KMS-11 (cell line): ENCODE results near the gene WFIKKN1.

Experiments
- H2AFZ ChIP-seq: fragments of 200-600 bp; sonication (generic); 2 replicates; pipeline ENCODE4 v1.6.1; 2016; ENCODE audit warnings: antibody characterized with exemption, mixed run types, low read depth
- H3K27ac ChIP-seq: fragments of 200-600 bp; sonication (generic); 2 replicates; pipeline ENCODE4 v1.6.1; 2016; ENCODE audit warnings: mild to moderate bottlenecking, mixed run types
- H3K27me3 ChIP-seq: fragments of 200-600 bp; sonication (generic); 2 replicates; pipeline ENCODE4 v1.6.1; 2017; ENCODE audit warnings: mild to moderate bottlenecking, low read depth, mixed run types, moderate library complexity; ENCODE audit not compliant: insufficient read depth
- H3K36me3 ChIP-seq: fragments of 200-600 bp; sonication (generic); 2 replicates; pipeline ENCODE4 v1.6.1; 2017; ENCODE audit warnings: mild to moderate bottlenecking, mixed run types; ENCODE audit not compliant: insufficient read depth
- H3K4me1 ChIP-seq: fragments of 200-600 bp; sonication (generic); 2 replicates; pipeline ENCODE4 v1.6.1; 2016; ENCODE audit warnings: mild to moderate bottlenecking, low read depth, mixed run types; ENCODE audit not compliant: poor library complexity, severe bottlenecking
- H3K4me2 ChIP-seq: fragments of 200-600 bp; sonication (generic); 2 replicates; pipeline ENCODE4 v1.7.0; 2016; ENCODE audit warnings: mild to moderate bottlenecking, mixed run types
- H3K4me3 ChIP-seq: fragments of 200-600 bp; sonication (generic); IDR thresholded peaks from 2 replicates; pipeline ENCODE4 v1.6.1; 2017; ENCODE audit warnings: low read depth, low read length, mixed read lengths; ENCODE audit not compliant: insufficient read depth
- H3K79me2 ChIP-seq: fragments of 200-600 bp; sonication (generic); 2 replicates; pipeline ENCODE4 v1.6.1; 2016; ENCODE audit warnings: low read depth, mixed run types; ENCODE audit not compliant: insufficient read depth
- H3K9ac ChIP-seq: fragments of 200-600 bp; sonication (generic); 2 replicates; pipeline ENCODE4 v1.6.1; 2016; ENCODE audit warnings: mild to moderate bottlenecking, mixed run types
- H4K20me1 ChIP-seq: fragments of 200-600 bp; sonication (generic); 2 replicates; pipeline ENCODE4 v1.6.1; 2016; ENCODE audit warnings: mild to moderate bottlenecking, mixed run types; ENCODE audit not compliant: insufficient read depth
- CTCF ChIP-seq: fragments of 200-600 bp; sonication (generic); conservative IDR thresholded peaks from 2 replicates; pipeline ENCODE4 v1.6.1; 2017; ENCODE audit warnings: low read depth, mild to moderate bottlenecking, antibody characterized with exemption, low read length, moderate library complexity, mixed read lengths

The WFIKKN1 gene

DNA sequence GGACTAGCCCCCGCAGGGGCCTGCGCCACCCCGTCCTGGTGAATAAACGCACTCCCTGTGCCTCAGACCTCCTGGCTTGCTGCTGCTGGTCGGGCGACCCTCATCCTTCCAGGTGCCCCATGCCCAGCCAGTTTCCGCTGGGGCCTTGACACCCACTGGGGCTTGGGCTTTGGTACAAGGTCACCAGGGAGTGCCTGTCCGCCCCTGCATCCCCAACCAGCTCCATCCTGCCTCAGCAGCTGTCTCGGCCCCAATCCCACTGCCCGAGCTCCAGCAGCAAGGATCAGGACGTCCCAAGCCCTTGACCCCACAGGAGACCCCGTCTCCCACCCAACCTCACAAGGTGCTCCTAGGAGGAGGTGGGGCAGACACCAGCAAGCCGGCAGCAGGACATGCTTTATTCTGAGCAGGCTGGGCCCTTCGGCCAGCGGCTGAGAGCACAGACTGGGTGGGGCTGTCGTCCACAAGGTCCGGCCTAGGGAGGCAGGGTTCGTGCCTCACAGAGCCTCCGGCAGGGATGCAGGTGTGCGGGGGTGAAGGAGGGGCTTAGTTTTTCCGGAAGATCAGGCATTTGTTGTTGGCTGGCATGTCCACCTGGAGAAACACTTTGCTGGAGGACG is 3.4 kb downstream of the WFIKKN1 start:
- Histone ChIP-seq H3K4me2 (no peak overlapping the region), H2AFZ (no peak overlapping the region), H3K4me3 (no peak overlapping the region), H3K79me2 (peaks cover 12% of the 10 kb centered on the region; the same call in 1 of the 2 replicates), H3K4me1 (peaks cover 9% of the 10 kb centered on the region), H3K36me3 (no peaks in the 10 kb centered on the region; the same call in 1 of the 2 replicates), H3K27ac (no peak overlapping the region), H3K27me3 (no peaks in the 10 kb centered on the region), H4K20me1 (no peaks in the 10 kb centered on the region), H3K9ac (no peak overlapping the region)
- TF ChIP-seq CTCF: no peak

- peak overlapping the region; percentile 97 for H3K4me2 ChIP-seq
- no peaks in the 10 kb centered on the region for H3K27me3 ChIP-seq
- H3K79me2 ChIP-seq: peaks cover 12% of the 10 kb centered on the region; the same call in 1 of the 2 replicates
- no peak for TF ChIP-seq CTCF
- H3K4me3 ChIP-seq: no peak overlapping the region
- no peak overlapping the region for H3K27ac ChIP-seq
- no peaks in the 10 kb centered on the region; the same call in 1 of the 2 replicates for H3K36me3 ChIP-seq
- peaks cover 9% of the 10 kb centered on the region for H3K4me1 ChIP-seq
- H3K9ac ChIP-seq: peak overlapping the region; percentile 81; the same call in 1 of the 2 replicates
- H4K20me1 ChIP-seq: no peaks in the 10 kb centered on the region
- no peak overlapping the region for H2AFZ ChIP-seq
These were observed 4.2 kb downstream of the WFIKKN1 start for GRCh38 chr16:634996-635395.

DNA sequence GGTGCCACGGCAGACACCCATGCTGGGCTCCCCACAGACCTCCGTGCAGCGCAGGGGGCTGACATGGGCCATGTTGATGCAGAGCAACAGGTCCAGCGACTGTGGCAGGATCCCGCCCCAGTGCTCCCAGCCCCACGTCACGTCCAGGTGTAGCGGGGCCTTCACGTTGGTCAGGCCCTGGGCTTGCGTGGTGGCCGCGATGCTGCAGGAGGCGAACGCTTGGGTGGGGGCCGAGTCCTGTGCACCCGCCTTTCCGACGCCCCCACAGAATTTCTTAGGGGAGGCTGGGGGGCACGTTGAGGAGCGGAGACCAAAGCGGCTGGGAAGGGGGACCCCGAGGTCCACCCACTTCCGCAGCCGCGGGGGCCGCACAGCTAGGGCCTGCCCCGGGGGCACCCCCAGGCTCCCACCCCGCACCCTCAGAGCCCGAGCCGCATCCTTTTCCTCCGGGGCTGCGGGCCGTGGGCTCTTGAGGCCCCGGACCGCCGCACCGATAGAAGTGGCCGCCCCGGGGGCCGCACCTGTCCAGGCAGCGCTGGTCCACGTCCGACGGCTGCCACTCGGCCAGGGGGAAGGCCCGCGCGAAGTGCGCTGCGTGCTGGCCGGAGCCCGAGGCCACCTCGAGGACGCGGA is 4.9 kb downstream of the WFIKKN1 start:
- H4K20me1 ChIP-seq: no peaks in the 10 kb centered on the region
- no peak overlapping the region for H3K4me3 ChIP-seq
- TF ChIP-seq CTCF: 0 out of 2 replicates have a peak, but pooled peaks have one; percentile 10
- peak overlapping the region; percentile 77 for H3K27ac ChIP-seq
- no peaks in the 10 kb centered on the region for H3K27me3 ChIP-seq
- peak overlapping the region; percentile 97 for H3K4me2 ChIP-seq
- H3K36me3 ChIP-seq: no peaks in the 10 kb centered on the region; the same call in 1 of the 2 replicates
- peak overlapping the region; percentile 81 for H3K9ac ChIP-seq
- peak overlapping the region; percentile 90 for H2AFZ ChIP-seq
- peaks cover 12% of the 10 kb centered on the region; the same call in 1 of the 2 replicates for H3K79me2 ChIP-seq
- H3K4me1 ChIP-seq: peaks cover 9% of the 10 kb centered on the region

- Histone ChIP-seq H3K27me3 (no peaks in the 10 kb centered on the region), H3K79me2 (peaks cover 12% of the 10 kb centered on the region; the same call in 1 of the 2 replicates), H3K4me2 (peak within 1 kb of the TSS; percentile 97), H2AFZ (peak within 1 kb of the TSS; percentile 90), H3K36me3 (no peaks in the 10 kb centered on the region; the same call in 1 of the 2 replicates), H4K20me1 (no peaks in the 10 kb centered on the region), H3K27ac (peak within 1 kb of the TSS; percentile 77), H3K9ac (peak within 1 kb of the TSS; percentile 81), H3K4me3 (no peak within 1 kb of the TSS), H3K4me1 (peaks cover 9% of the 10 kb centered on the region)
- 0 out of 2 replicates have a peak, but pooled peaks have one; percentile 12 for TF ChIP-seq CTCF
These were observed 5.7 kb downstream of the WFIKKN1 start, which contains the start of gene METTL26 for GRCh38 chr16:636206-637080. TSS of gene METTL26 (minus strand) at chr16:636305. CDS start at chr16:636290, 15 bp downstream.
